NCI-H460 (cell line): ENCODE measurements around the gene SLC15A2. TPM values are rescaled to one million over a fixed set of nuclear protein-coding genes. Genes with fewer than 3 reads are reported as not detected.

Experiments used
- DNase-seq: peaks from one replicate; pipeline ENCODE4 v3.0.0-alpha.2; 2016; ENCODE audit warnings: low read depth; ENCODE audit errors: extremely low read depth
- total RNA-seq: library from RNA; depleted of rRNA; stranded (reverse); fragments of >200 nt; shearing (Covaris generic); gene quantifications from 2 replicates; pipeline ENCODE4 v1.2.3, GENCODE V29; 2014; rRNA removed

Gene SLC15A2
- total RNA-seq, 1 experiment from 2014 or later, result 0.25 TPM

DNA sequence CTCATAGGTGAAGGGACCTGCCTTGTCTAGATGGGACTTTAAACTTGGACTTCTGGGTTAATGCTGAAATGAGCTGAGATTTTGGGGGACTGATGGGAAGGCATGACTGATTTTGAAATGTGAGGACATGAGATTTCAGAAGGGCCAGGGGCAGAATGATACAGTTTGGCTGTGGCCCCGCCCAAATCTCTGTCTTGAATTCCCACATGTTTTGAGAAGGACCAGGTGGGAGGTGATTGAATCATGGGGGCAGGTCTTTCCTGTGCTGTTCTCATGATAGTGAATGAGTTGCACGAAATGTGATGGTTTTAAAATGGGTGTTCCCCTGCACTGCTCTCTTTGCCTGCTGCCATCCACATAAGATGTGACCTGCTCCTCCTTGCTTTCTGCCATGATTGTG, 85.0 kb downstream of the SLC15A2 start:
- no peak for DNase-seq

DNA sequence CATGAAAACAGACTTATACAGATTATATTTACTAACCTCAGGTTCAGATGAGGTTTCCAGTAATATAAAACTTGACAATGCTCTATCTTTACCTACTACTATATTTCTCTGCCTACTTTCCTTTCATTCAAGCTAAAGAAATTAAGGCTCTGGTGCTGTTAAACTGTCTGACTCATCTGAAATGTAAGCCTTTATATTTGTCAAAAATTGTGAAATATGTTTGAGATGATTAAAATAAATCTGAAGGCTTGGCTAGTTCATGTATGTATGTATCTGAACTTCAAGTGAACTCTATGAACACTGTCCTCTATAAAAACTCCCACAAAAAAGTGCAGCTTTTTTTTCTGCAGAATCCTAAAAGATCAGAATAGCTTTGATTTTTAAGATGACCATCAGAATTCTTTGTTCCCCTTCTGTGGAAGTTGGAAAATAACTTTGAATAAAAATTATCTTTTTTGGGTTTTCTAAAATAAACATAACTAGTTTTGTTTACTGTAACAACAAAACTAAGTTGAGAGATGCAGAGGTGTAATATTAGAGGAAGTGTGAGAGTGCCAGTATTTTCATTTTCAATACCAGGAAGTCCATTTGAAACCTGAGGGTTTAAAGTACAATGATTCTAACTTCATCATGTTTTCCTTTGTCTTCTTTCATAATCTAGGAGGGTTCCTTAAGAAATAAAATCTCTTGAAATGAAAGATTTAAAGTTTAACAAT, 85.7 kb downstream of the SLC15A2 start:
- no peak for DNase-seq

DNA sequence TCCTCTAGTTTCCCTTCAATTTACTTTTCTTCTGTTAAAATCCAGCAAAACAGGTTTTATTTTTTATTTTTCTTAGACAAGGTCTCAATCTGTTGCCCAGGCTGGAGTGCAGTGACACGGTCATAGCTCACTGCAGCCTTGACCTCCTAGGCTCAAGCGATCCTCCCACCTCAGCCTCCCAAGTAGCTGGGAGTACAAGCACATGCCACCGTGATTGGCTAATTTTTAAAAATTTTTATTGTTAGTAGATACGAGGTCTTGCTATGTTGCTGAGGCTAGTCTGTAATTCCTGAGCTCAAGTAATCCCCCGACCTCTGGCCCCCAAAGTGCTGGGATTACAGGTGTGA, 86.2 kb downstream of the SLC15A2 start:
- DNase-seq, result no peak

DNA sequence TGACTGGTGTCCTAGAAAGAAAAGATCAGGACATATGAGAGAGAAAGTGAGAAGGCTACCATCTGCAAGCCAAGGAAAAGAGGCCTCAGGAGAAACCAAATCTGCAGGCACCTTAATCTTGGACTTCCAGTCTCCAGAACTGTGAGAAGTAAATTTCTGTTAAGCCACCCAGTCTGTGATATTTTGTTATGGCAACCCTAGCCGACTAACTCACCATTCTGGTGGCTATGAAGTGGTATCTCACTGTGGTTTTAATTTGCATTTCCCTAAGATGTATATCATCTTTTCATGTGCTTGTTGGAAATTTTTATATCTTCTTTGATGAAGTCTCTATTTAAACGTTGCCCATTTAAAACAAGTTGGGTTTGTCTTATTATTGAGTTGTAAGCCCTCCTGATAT, 87.3 kb downstream of the SLC15A2 start:
- no peak for DNase-seq

DNA sequence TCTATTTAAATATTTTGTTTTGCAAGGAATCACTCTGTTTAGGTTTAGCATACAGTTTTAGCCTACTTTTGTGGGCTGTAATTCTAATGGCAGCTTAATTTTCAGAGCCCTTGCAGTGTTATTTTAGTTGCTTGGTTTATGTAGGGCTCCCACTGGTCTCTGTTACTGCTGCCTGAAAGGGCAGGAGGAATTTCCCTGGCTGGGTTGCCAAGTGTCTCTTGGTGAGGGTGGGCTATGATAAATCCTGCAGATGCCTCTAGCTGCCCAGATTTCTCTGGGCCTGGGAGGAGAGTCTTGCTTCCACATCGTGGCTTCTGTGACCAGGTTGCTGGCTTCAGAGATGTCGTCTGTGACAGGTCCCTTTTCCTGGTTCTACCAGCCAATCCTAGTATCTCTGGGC, 91.6 kb downstream of the SLC15A2 start:
- DNase-seq, result no peak

DNA sequence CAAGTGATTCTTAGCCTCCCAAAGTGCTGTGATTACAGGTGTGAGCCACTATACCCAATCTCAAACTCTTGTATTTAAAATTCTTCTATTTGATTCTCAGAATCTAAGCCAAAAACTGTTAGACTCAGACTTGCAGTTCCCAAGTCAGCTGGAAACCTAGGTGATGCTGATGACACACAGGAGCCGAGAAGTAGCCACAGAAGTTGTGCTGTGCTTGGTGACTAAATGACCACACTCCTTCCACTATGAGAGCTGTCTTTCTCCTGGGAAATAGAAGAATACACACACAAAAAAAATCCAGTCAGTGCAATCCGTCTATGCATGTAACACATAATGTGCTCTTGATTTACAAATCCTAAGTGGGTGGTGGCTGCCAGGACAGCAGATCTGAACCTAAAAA, 93.9 kb downstream of the SLC15A2 start:
- DNase-seq, result no peak

DNA sequence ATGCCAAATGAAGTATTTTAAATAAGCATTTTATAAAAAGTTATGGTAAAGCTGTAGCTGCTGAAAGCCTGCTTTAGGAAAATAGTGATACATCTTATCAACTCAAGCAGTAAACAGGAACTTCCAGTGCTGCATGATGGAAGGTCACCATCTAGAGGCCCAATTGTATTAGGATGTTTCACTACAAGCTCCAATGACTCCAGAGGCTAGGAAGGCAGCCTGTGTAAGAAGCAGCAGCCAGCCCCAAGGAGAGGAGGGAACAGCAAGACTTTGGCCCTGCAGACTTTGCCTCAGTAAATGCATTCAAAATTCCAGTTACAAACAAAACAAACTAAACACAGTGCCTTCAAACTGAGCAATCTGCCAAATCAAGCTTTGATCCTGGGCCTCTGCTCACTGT, 95.7 kb downstream of the SLC15A2 start:
- DNase-seq, result no peak

DNA sequence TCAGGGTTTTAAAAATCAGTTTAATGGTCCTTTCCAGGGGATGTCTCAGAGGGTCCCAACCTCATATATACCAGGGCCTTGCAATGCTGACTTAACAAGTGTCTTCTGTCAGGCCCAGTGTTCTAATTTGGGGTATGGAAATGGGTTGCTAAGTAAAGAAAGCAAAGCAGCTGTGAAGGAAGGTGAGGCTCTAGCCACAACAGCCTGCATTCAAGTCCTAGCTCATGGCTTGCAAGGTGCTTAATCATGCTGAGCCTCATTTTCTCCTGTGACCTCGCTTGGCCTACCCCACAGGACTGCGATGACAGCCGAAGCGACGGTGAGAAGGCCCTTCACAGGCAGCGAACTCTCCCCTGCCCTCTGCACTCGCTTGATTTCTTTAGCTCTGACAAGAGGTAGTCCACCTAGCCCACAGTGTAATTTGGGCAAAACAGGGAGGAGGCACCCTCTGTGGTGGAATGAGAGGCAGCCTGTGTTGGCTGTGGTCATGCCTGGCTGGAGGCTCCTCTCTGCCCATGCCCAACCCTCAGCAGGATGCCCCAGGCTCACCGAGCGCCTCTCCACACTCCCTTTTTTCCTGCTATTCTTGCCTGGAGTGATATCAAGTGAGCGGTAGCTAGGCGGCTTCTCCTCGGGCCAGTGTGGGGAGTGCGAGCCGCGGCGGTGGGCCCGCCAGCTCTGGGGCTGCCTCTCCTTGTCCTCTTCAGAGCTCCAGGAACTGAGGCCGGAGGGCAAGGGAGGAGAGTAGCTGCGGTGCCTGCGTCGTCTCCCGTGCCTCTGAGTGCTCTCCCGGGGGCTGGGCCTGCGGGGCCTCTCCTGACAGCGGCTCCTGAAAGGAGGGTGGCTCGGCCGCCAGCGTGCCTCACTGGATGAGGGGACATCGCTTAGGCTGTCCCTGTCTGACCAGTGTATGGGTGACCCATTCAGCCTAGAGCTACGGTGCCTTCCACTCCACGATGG, 98.7 kb downstream of the SLC15A2 start:
- DNase-seq, result no peak

Other genes starting within 250 kb of the SLC15A2 start
- gene HCLS1, start 233.5 kb upstream of the SLC15A2 start, total RNA-seq, result 3.8 and 7.3 TPM in 2 replicates
- gene GOLGB1, start 144.7 kb upstream of the SLC15A2 start, total RNA-seq, result 13.1 and 15.5 TPM in 2 replicates
- gene IQCB1, start 59.3 kb upstream of the SLC15A2 start, total RNA-seq, result 18.0 and 21.4 TPM in 2 replicates
- 1.7 and 2.3 TPM in 2 replicates for gene EAF2, start 59.2 kb upstream of the SLC15A2 start, total RNA-seq
- gene ILDR1, start 127.8 kb downstream of the SLC15A2 start, total RNA-seq, result 0.15 TPM in 1 of 2 replicates, not detected in the other
- gene CD86, start 161.0 kb downstream of the SLC15A2 start, total RNA-seq, result not detected in 2 replicates